ENCODE data around the gene SSBP3.

SSBP3 gene

DNA sequence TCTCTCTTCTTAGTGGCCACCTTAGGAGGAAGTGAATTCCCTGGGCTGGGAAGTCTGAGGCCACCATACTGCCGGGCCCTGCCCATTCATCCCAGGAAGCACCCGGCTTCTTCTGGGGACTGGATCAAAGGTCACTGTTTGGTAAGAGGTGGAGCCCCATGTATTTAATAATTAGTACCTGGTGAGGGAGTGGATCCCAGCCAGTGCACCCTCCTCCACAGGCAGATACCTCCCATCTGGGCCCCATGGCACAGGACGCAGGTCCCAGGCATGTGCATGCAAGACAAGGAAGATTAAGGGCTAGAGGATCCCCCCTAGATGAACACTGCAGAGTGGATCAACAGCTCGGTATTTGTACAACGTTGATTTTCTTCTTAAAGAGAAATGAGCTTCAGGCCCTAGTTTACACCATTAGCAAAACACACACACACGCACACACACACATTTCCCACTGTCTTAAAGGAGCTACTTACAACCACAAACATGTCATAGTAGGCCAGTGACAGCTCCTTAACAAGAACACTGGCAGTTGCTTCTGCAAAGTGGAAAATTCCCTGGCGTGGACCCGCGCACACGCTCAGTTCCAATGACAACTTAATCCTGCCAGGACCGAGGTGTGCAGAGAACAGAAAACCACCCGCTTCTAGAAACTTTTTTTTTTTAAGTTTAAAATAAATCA is 115.5 kb downstream of the SSBP3 start:
- ChIA-PET CTCF (interaction anchor here (0.7 kb wide), 1 partner anchor 12 kb away, joined by 3 read pairs; no protein-coding TSS in a partner anchor), POLR2A (no interaction called here)
- no peak for DNase-seq (ENCODE audit: extremely low spot score)

DNA sequence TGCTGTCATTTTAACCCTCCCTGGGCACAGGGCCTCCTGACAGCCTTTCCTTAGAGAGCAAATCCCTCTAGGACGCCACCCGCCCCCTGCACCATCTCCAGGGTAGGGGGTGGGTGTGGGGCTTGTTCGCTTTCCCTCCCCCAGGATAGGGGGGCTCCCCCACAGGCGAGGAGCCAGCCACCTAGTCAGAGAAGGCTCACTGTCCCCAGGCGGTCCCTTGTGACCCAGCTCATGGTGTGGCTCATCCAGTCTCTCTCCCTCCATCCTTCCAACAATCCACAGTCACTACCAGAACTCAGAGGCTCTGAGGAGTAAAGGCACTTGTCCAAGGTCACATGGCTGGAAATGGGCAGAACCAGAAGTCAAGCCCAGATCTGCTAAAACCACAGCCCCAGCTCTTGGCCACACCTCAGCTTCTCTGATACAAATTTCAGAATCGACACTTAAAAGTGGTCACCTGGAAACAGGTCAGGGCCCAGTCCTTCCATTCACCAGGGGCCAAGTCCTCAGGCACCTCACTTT is 116.4 kb downstream of the SSBP3 start:
- TF ChIP-seq ARNT (IDR thresholded peaks at IDR 0.05) (no peak), CTBP1 (IDR thresholded peaks at IDR 0.05; ENCODE audit: borderline replicate concordance) (no peak), HDGF (IDR thresholded peaks at IDR 0.05; ENCODE audit: borderline replicate concordance) (no peak), TARDBP (IDR thresholded peaks at IDR 0.05) (no peak), FOXA1 (IDR thresholded peaks at IDR 0.05) (no peak), LEF1 (IDR thresholded peaks at IDR 0.05; ENCODE audit: borderline replicate concordance) (no peak), ZNF384 (IDR thresholded peaks at IDR 0.05) (no peak), FOXM1 (IDR thresholded peaks at IDR 0.05; ENCODE audit: borderline replicate concordance) (no peak)
- POLR2A ChIA-PET = no interaction called here
- DNase-seq (ENCODE audit: extremely low spot score) = no peak
- CTCF ChIA-PET = interaction anchor here (0.8 kb wide), 1 partner anchor 17 kb away, joined by 4 read pairs; no protein-coding TSS in a partner anchor

More for the DNA sequence above, 115.5 kb downstream of the SSBP3 start:
- TF ChIP-seq FOXK2 (IDR thresholded peaks at IDR 0.05) (no peak), FOXA1 (IDR thresholded peaks at IDR 0.05) (no peak), SUZ12 (IDR thresholded peaks at IDR 0.05) (no peak)

GRCh38 chr1:54287801-54288211 is 118.4 kb downstream of the SSBP3 start:
- DNase-seq (ENCODE audit: extremely low spot score) = no peak
- CTCF ChIA-PET = interaction anchor here (3.0 kb wide), 1 partner anchor 14 kb away, joined by 9 read pairs; no protein-coding TSS in a partner anchor
- POLR2A ChIA-PET = interaction anchor here (1.4 kb wide), 1 partner anchor 15 kb away, joined by 4 read pairs; no protein-coding TSS in a partner anchor
- TF ChIP-seq LEF1 (IDR thresholded peaks at IDR 0.05; ENCODE audit: borderline replicate concordance) (no peak), L3MBTL2 (conservative IDR thresholded peaks at IDR 0.05) (no peak), HDGF (IDR thresholded peaks at IDR 0.05; ENCODE audit: borderline replicate concordance) (no peak), BHLHE40 (IDR thresholded peaks at IDR 0.05; ENCODE audit: borderline replicate concordance) (no peak), CTBP1 (IDR thresholded peaks at IDR 0.05; ENCODE audit: borderline replicate concordance) (no peak), ZNF384 (IDR thresholded peaks at IDR 0.05) (no peak), SP1 (IDR thresholded peaks at IDR 0.05) (no peak), SUZ12 (IDR thresholded peaks at IDR 0.05) (no peak), FOXA1 (IDR thresholded peaks at IDR 0.05) (no peak)

DNA sequence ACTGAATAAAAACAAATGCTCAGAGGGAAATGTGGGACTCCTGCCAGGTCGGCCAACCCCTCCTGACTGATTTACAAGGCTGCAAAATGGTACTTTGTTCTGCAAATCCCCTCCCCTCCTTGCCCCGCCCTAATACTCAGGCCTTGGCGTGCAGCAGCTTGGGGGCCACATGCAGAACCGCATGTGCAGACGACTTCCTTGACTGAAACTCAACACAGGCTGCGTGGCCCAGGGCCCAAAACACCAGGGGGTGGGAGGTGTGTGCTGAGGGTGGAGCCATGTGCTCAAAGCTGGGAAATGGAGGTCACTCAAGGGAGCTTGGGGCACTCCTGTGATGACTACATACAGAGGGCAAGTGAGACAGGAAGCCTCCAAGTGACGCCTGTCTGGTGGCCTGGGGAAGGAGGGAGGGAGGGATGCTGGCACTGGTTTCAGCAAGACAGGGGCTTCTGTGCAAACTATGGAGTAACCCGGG is 119.0 kb downstream of the SSBP3 start:
- TF ChIP-seq PKNOX1 (IDR thresholded peaks at IDR 0.05) = peak; percentile 80
- peak; percentile 71 for TF ChIP-seq L3MBTL2 (conservative IDR thresholded peaks at IDR 0.05)
- no peak for TF ChIP-seq NFRKB (IDR thresholded peaks at IDR 0.05)
- TF ChIP-seq FOXK2 (IDR thresholded peaks at IDR 0.05) = no peak
- no peak for TF ChIP-seq LEF1 (IDR thresholded peaks at IDR 0.05; ENCODE audit: borderline replicate concordance)
- ChIA-PET POLR2A (no interaction called here), CTCF (interaction anchor here (3.0 kb wide), 1 partner anchor 13 kb away, joined by 9 read pairs; no protein-coding TSS in a partner anchor)
- DNase-seq (ENCODE audit: extremely low spot score) = peak; percentile 61

DNA sequence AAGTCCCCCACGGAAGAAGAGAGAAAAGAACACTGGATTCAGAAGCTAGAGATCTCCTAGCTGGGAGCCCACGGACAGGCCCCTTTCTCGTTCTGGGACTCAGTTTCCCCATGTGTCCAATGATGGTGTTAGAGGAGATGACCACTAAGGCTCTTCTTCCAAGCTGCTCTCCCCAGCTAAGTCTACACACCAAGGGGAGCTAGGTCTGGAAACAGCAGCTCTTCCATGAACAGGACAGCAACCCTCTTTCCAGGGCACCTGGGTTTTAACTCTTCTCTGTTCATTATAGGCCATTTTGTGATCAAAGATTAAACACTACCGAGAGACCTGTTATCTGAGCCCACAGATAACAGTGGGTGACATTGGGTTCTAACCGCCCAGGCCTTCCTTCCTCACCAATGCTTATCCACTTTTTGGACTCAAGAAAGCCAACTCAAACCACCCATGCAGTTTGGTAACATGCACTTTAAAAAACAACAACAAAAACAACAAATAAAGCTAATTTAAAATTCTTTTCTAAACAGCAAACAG is 120.3 kb downstream of the SSBP3 start:
- POLR2A ChIA-PET = no interaction called here
- no peak for DNase-seq (ENCODE audit: extremely low spot score)
- no peak for TF ChIP-seq BHLHE40 (IDR thresholded peaks at IDR 0.05; ENCODE audit: borderline replicate concordance)
- no peak for TF ChIP-seq FOXA1 (IDR thresholded peaks at IDR 0.05)
- TF ChIP-seq HDGF (IDR thresholded peaks at IDR 0.05; ENCODE audit: borderline replicate concordance) = no peak
- no peak for TF ChIP-seq PKNOX1 (IDR thresholded peaks at IDR 0.05)
- no peak for TF ChIP-seq ZNF384 (IDR thresholded peaks at IDR 0.05)
- TF ChIP-seq SUZ12 (IDR thresholded peaks at IDR 0.05) = no peak
- TF ChIP-seq FOXK2 (IDR thresholded peaks at IDR 0.05) = no peak
- no peak for TF ChIP-seq SP1 (IDR thresholded peaks at IDR 0.05)
- no peak for TF ChIP-seq FOXM1 (IDR thresholded peaks at IDR 0.05; ENCODE audit: borderline replicate concordance)
- TF ChIP-seq LEF1 (IDR thresholded peaks at IDR 0.05; ENCODE audit: borderline replicate concordance) = no peak
- no peak for TF ChIP-seq TARDBP (IDR thresholded peaks at IDR 0.05)
- TF ChIP-seq ARNT (IDR thresholded peaks at IDR 0.05) = no peak
- TF ChIP-seq NFRKB (IDR thresholded peaks at IDR 0.05) = no peak
- CTCF ChIA-PET = interaction anchor here (3.0 kb wide), 1 partner anchor 12 kb away, joined by 9 read pairs; no protein-coding TSS in a partner anchor

DNA sequence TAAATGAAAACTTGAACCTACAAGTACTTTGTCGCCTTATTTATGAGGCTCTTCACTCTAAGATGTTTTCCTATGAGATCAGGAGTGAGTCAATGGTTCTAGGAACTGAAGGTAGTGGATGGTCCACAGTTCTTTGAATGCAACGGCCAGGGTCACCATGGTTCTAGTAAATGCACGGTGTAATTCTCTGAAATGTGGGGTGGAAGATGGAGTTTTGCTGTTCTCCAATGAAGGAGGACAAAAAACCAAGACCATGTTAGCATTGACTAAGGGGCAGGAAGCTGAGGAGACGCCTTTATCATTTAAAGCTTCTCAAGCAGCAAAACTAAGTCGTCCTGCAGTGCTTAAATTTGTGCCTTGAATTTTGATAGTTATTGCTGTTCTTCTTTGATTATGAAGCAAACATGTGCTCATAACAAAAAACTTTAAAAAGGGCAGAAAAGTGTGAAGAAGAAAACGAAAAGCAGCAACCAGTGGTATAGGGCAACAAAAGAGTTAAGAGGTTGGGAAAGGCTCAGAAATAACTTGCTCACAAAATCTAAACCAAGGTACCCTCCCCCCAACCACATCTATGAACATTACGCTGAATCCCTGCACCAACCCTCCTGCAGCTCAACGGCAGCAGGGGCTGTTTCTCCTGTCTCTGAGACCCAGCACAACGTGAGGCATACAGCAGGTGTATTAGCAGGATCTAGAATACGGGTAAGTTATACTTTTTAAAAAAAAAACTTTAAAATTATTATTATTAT is 121.2 kb downstream of the SSBP3 start:
- CTCF ChIA-PET = interaction anchor here (3.0 kb wide), 1 partner anchor 11 kb away, joined by 9 read pairs; no protein-coding TSS in a partner anchor
- TF ChIP-seq PKNOX1 (IDR thresholded peaks at IDR 0.05) (no peak), FOXK2 (IDR thresholded peaks at IDR 0.05) (no peak), FOXA1 (IDR thresholded peaks at IDR 0.05) (no peak), L3MBTL2 (conservative IDR thresholded peaks at IDR 0.05) (no peak), TARDBP (IDR thresholded peaks at IDR 0.05) (no peak), SUZ12 (IDR thresholded peaks at IDR 0.05) (no peak), CTBP1 (IDR thresholded peaks at IDR 0.05; ENCODE audit: borderline replicate concordance) (no peak), BHLHE40 (IDR thresholded peaks at IDR 0.05; ENCODE audit: borderline replicate concordance) (no peak), SP1 (IDR thresholded peaks at IDR 0.05) (no peak), ZNF384 (IDR thresholded peaks at IDR 0.05) (no peak)
- no peak for DNase-seq (ENCODE audit: extremely low spot score)
- POLR2A ChIA-PET = no interaction called here

Measured in HEK293T (cell line).